SK-N-SH (cell line): Measurements from ENCODE around the gene SIRPB2.

Experiments used
- CTCF ChIP-seq: fragments of 200-600 bp; sonication (generic); IDR thresholded peaks from 2 replicates; pipeline ENCODE4 v1.6.1; 2017; ENCODE audit warnings: antibody characterized with exemption, mild to moderate bottlenecking, moderate library complexity
- POLR2AphosphoS5 ChIP-seq: IDR thresholded peaks from 2 replicates; pipeline ENCODE4 v1.6.1; 2012; ENCODE audit warnings: low read depth, low read length
- SMC3 ChIP-seq: IDR thresholded peaks from 2 replicates; pipeline ENCODE4 v1.6.1; 2012; ENCODE audit warnings: low read depth, low read length, improper control_type of control experiment
- TF ChIP-seq, protein P1 (sequence below): IDR thresholded peaks from 2 replicates; pipeline ENCODE4 v1.4.0; 2012; ENCODE audit warnings: low read depth, borderline replicate concordance

- TF ChIP-seq CTCF: peak; percentile 27; the same call in 1 of the 2 replicates
- no peak for TF ChIP-seq POLR2AphosphoS5
- TF ChIP-seq, protein P1, sequence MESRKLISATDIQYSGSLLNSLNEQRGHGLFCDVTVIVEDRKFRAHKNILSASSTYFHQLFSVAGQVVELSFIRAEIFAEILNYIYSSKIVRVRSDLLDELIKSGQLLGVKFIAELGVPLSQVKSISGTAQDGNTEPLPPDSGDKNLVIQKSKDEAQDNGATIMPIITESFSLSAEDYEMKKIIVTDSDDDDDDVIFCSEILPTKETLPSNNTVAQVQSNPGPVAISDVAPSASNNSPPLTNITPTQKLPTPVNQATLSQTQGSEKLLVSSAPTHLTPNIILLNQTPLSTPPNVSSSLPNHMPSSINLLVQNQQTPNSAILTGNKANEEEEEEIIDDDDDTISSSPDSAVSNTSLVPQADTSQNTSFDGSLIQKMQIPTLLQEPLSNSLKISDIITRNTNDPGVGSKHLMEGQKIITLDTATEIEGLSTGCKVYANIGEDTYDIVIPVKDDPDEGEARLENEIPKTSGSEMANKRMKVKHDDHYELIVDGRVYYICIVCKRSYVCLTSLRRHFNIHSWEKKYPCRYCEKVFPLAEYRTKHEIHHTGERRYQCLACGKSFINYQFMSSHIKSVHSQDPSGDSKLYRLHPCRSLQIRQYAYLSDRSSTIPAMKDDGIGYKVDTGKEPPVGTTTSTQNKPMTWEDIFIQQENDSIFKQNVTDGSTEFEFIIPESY: no peak
- TF ChIP-seq SMC3: no peak
These were observed 16.2 kb downstream of the SIRPB2 start for GRCh38 chr20:1474817-1475603.
